SH-SY5Y (cell line): Measurements from ENCODE around the gene DNAJC17.

Source experiments
- GATA2 ChIP-seq: IDR thresholded peaks from 2 replicates; pipeline ENCODE4 v1.6.1; 2011; ENCODE audit warnings: mild to moderate bottlenecking, low read depth, low read length
- GATA3 ChIP-seq: IDR thresholded peaks from 2 replicates; pipeline ENCODE4 v1.6.1; 2011; ENCODE audit warnings: low read depth, mild to moderate bottlenecking, low read length, moderate library complexity

DNA sequence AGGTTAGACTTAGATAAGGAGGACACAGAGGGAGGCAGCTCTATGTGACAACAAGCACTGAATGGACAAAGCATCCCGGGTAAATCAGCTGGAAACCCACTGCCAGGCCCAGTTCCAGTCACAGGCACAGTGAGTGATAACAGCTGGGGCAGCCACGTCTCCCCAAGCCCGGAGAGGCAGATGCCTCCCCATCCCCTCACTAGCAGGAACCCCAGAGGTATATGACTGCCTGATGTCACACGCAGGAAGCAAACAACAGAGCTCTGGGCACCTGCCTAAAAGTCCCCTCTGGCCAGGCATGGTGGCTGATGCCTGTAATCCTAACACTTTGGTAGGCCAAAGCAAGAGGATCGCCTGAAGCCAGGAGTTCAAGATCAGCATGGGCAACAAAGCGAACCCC is 19.3 kb downstream of the DNAJC17 start:
- TF ChIP-seq GATA2 (no peak), GATA3 (no peak)
